GM19438 (cell line): Measurements from ENCODE around the gene C15orf61.

ENCODE experiments used
- ATAC-seq: cut with Tn5 transposase; IDR thresholded peaks from one replicate; pipeline ENCODE4 v1.9.1; 2021; ENCODE audit warnings: low read depth; ENCODE audit not compliant: unreplicated experiment

The C15orf61 gene

GRCh38 chr15:67548862-67549651, 28.1 kb downstream of the C15orf61 start:
- ATAC-seq, result no peak

DNA sequence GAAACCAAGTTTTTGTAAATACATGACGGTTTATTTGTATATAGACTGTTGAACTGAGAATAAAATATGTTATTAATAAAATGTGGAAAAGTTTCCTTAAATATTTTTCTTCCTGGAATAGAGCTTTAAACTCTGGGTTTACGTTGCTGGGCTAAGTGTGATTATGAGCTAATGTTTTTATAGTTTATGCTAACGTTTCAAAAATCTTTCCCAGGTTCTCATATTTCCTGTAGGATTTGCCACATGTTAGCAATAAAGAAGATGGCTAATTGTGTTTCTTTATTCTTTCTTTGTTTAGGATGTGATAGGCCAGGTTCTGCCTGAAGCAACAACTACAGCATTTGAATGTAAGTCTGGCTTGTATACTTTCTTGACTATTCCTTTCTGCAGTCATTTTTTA, 28.8 kb downstream of the C15orf61 start:
- no peak for ATAC-seq

DNA sequence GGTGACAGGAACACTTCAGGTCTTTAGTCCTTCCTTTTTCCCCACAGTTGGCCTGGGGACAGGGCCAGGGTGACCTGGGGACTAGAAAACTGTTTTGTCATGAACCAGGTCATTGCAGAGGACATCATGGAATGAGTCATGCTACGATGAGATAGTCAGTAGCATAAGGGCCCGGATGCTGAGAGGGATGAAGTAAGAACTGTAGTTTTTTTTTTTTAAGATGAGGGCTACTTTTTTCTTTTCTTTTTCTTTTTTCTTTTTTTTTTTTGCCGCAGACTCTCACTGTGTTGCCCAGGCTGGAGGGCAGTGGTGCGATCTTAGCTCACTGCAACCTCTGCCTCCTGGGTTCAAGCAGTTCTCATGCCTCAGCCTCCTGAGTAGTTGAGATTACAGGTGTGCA, 29.6 kb downstream of the C15orf61 start:
- ATAC-seq, result no peak

GRCh38 chr15:67551207-67551743, 30.3 kb downstream of the C15orf61 start:
- no peak for ATAC-seq

- ATAC-seq, result no peak
Observed at GRCh38 chr15:67554580-67554979, 33.6 kb downstream of the C15orf61 start.

DNA sequence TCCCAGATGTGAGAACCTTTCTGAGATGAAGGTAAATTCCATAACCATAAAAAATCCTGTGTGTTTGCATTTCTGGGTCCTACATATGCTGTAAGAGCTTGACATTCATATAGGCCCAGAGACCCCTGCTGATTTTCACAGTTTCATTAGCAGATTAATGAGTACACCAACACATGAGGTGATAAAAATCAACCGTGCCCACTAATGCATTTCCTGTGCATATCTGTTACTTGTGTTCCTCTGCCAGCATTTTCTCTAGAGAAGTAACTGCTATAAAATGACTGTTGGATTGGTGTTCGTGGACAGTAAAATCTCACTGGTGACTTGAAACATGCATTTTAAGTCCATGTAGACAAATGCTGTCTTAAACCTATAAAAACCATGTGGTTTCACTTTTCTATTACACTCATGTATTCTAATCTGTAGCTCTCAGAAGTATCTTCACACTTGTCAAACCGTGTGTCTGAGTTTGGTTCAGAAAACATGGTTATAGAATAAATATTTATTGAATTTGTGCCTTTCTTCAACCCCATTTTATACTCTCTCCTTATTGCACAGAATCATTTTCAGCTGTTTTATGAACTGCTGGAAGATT, 36.1 kb downstream of the C15orf61 start:
- ATAC-seq, result no peak

DNA sequence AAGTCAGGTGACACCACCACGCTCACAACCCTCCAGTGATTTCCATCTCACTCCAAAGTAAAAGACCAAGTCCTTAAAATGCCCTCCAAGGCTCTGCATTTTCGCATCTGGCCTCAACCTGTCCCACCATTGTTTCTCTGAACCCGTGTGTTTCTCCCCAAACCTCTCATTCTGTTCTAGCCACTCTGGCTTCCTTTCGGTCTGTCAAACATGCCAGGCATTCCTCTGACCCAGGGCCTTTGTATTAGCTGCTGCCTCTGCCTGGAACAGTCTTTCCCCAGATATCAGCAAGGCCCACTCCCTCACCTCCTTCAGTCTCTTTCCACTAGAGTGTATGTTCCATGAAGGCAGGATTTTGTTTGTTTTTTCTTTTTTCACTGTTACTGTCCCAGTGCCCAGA, 37.6 kb downstream of the C15orf61 start:
- ATAC-seq, result no peak

GRCh38 chr15:67559158-67559557, 38.2 kb downstream of the C15orf61 start:
- no peak for ATAC-seq

- no peak for ATAC-seq
Observed at GRCh38 chr15:67559576-67559975, 38.6 kb downstream of the C15orf61 start.

GRCh38 chr15:67560320-67560719, 39.4 kb downstream of the C15orf61 start:
- no peak for ATAC-seq

GRCh38 chr15:67563092-67563491, 42.2 kb downstream of the C15orf61 start:
- no peak for ATAC-seq

DNA sequence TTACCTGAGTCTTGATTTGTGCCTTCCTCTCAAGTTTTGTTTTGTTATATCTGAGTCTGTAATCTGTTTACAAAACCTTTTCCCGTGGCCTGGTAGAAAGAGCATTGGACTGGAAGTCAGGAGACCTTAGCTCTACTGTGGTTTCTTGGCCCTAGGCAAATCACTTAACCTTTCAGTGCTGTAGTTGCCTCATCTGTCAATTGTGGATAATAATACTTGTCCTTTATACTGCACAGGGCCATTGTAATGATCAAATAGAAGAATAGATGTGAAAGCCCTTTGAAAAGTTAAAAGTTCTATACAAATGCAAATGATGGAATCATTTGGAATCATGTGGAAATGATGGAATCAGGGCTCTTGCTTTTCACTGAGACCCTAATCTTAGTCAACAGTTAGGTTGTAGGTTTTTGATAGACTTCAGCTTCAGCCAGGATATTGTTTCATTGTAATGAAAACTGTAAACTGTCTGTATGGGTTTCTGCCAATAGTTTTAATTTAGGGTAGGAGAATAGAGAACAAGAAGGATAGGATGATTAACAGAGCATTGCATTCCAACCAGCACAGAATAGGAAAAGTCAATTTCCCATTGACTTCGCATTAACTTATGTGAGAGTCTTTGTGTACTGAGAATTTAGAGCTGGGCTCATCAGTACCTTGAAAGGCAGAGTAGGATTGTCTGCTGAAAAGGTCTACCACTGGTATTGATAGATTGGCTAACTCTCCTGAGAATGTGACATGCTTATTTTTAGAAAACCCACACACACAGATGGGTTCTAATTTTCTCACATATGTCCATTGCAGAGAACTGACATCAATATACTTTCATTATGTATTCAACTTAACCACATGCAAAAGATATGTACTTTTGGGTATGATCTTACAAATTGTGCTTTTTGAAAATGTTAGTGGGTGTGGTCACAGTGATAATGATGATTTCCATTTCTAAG, 43.4 kb downstream of the C15orf61 start:
- peak; percentile 87 for ATAC-seq

GRCh38 chr15:67564968-67565345, 44.0 kb downstream of the C15orf61 start:
- ATAC-seq, result peak; percentile 10

DNA sequence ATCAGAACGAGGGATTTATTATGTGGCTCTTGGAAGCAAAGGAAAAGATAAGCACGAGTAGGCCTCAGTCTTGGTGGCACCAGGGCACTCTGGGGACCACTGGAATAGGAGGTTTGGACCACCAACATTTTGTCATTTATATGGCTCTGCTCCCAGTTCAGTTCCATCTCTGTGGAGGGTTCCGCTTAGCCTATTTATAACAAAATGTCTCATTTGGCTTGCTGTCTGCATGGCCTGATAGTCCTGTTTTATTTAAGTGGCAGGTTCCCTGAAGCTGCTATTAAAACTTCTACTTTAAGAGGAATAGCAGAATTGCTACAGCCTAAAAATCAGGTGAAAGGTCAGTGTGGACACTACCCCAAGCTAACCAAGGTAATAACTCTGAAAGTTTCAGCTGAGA, 48.7 kb downstream of the C15orf61 start:
- no peak for ATAC-seq

- no peak for ATAC-seq
Observed at GRCh38 chr15:67570875-67571647, 50.1 kb downstream of the C15orf61 start.

- ATAC-seq, result no peak
Observed at GRCh38 chr15:67571648-67572415, 50.9 kb downstream of the C15orf61 start.

- no peak for ATAC-seq
Observed at GRCh38 chr15:67573194-67573593, 52.3 kb downstream of the C15orf61 start.

GRCh38 chr15:67575039-67575502, 54.1 kb downstream of the C15orf61 start:
- ATAC-seq, result no peak

DNA sequence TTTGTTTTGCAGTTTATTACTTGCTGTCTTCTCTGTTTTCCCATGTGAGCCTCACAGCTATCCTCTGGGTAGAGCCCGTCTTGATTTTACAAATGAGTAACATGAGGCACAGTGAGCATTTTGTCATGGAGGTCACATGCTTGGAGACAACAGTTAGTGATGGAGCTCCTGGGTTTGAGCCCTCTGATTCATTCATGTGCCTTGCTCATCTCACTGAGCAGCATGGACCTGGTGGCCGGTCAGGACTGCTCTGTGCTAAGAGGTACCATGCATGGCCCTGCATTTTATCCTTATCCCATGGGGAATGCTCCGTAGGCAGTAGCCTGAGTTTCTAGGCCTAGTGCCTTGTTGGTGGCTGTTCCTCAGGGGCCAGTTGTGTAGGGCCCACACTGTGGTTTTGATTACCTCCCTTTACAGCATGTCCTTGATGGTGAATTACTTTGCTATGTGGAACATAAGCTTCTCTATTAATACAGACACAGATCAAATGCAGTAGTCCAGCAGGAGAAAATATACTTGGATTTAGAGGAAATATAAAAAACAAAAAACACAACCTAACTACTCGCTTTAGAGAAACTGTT, 57.2 kb downstream of the C15orf61 start:
- no peak for ATAC-seq
